Neural cell (in vitro differentiated cells): ENCODE results near the gene COL18A1. TPM values are rescaled to one million over a fixed set of nuclear protein-coding genes. Genes with fewer than 3 reads are reported as not detected.

Source experiments
- H2AFZ ChIP-seq: fragments of 200-600, 300-800 bp; sonication (generic), shearing (Covaris generic); 2 replicates; pipeline ENCODE4 v1.6.0; 2014; ENCODE audit warnings: low read depth, mild to moderate bottlenecking, antibody characterized with exemption, low read length, moderate library complexity
- H3F3A ChIP-seq: fragments of 200-600 bp; shearing (Covaris generic); 2 replicates; pipeline ENCODE4 v1.6.1; 2016; ENCODE audit warnings: mild to moderate bottlenecking, moderate library complexity, mixed read lengths, antibody characterized with exemption, low read length; ENCODE audit not compliant: insufficient read depth, poor library complexity, severe bottlenecking
- H3K27ac ChIP-seq: fragments of 200-600, 300-800 bp; sonication (generic), shearing (Covaris generic); 2 replicates; pipeline ENCODE4 v1.5.1; 2014; ENCODE audit warnings: mild to moderate bottlenecking, low read length, moderate library complexity
- H3K27me3 ChIP-seq: fragments of 300-800, 200-600 bp; sonication (generic), shearing (Covaris generic); 2 replicates; pipeline ENCODE4 v1.6.0; 2014; ENCODE audit warnings: mild to moderate bottlenecking, low read depth, low read length, moderate library complexity; ENCODE audit not compliant: insufficient read depth
- H3K36me3 ChIP-seq: fragments of 300-800, 200-600 bp; sonication (generic), shearing (Covaris generic); 2 replicates; pipeline ENCODE4 v1.5.1; 2014; ENCODE audit warnings: mild to moderate bottlenecking, antibody characterized with exemption, low read length, moderate library complexity; ENCODE audit not compliant: insufficient read depth
- H3K4me2 ChIP-seq: fragments of 300-800, 200-600 bp; sonication (generic), shearing (Covaris generic); 2 replicates; pipeline ENCODE4 v1.6.0; 2014; ENCODE audit warnings: mild to moderate bottlenecking, low read length
- H3K4me3 ChIP-seq: fragments of 300-800, 200-600 bp; sonication (generic), shearing (Covaris generic); 2 replicates; pipeline ENCODE4 v1.5.1; 2014; ENCODE audit warnings: mild to moderate bottlenecking, low read length, moderate library complexity
- H3K79me2 ChIP-seq: fragments of 200-600 bp; shearing (Covaris generic); replicated peaks from 2 replicates; pipeline ENCODE4 v1.6.0; 2014; ENCODE audit warnings: mild to moderate bottlenecking, low read length, moderate library complexity; ENCODE audit not compliant: insufficient read depth
- H3K9ac ChIP-seq: fragments of 300-800, 200-600 bp; sonication (generic), shearing (Covaris generic); 2 replicates; pipeline ENCODE4 v1.6.1; 2016; ENCODE audit warnings: mild to moderate bottlenecking, low read length, mixed read lengths
- H3K9me2 ChIP-seq: fragments of 200-600 bp; shearing (Covaris generic); 2 replicates; pipeline ENCODE4 v1.6.1; 2016; ENCODE audit warnings: mild to moderate bottlenecking, low read length, mixed read lengths; ENCODE audit not compliant: insufficient read depth
- H3K9me3 ChIP-seq: fragments of 200-600, 300-800 bp; sonication (generic), shearing (Covaris generic); 2 replicates; pipeline ENCODE4 v1.6.1; 2016; ENCODE audit warnings: mild to moderate bottlenecking, mixed run types, low read length, moderate library complexity, mixed read lengths
- H4K20me1 ChIP-seq: fragments of 200-600 bp; shearing (Covaris generic); 2 replicates; pipeline ENCODE4 v1.6.1; 2016; ENCODE audit warnings: mild to moderate bottlenecking, mixed run types; ENCODE audit not compliant: insufficient read depth
- CTCF ChIP-seq: fragments of 450-650 bp; IDR thresholded peaks from 2 replicates; pipeline ENCODE4 v1.5.1; 2014; ENCODE audit warnings: antibody characterized with exemption, mild to moderate bottlenecking, moderate library complexity; ENCODE audit not compliant: poor library complexity, severe bottlenecking
- EP300 ChIP-seq: fragments of 450-650 bp; conservative IDR thresholded peaks from 2 replicates; pipeline ENCODE4 v1.6.1; 2014; ENCODE audit warnings: antibody characterized with exemption, mild to moderate bottlenecking, moderate library complexity; ENCODE audit not compliant: poor library complexity, severe bottlenecking
- EZH2 ChIP-seq: fragments of 200-600, 300-800 bp; shearing (Covaris generic), sonication (generic); IDR thresholded peaks from 2 replicates; pipeline ENCODE4 v1.6.1; 2014; ENCODE audit warnings: antibody characterized with exemption, low read length, borderline replicate concordance, mild to moderate bottlenecking; ENCODE audit not compliant: insufficient read depth, poor library complexity, severe bottlenecking
- MXI1 ChIP-seq: fragments of 450-650 bp; conservative IDR thresholded peaks from 2 replicates; pipeline ENCODE4 v1.6.1; 2014; ENCODE audit warnings: antibody characterized with exemption, mild to moderate bottlenecking; ENCODE audit not compliant: poor library complexity, severe bottlenecking
- POLR2AphosphoS5 ChIP-seq: IDR thresholded peaks from 2 replicates; pipeline ENCODE4 v1.6.1; 2012
- RAD21 ChIP-seq: fragments of 450-650 bp; conservative IDR thresholded peaks from 2 replicates; pipeline ENCODE4 v1.6.1; 2014; ENCODE audit warnings: antibody characterized with exemption, mild to moderate bottlenecking, moderate library complexity
- REST ChIP-seq: IDR thresholded peaks from 2 replicates; pipeline ENCODE4 v1.6.1; 2012; ENCODE audit warnings: borderline replicate concordance
- SMC3 ChIP-seq: fragments of 450-650 bp; conservative IDR thresholded peaks from 2 replicates; pipeline ENCODE4 v1.6.1; 2014; ENCODE audit warnings: antibody characterized with exemption, mild to moderate bottlenecking, moderate library complexity; ENCODE audit not compliant: poor library complexity
- TAF1 ChIP-seq: IDR thresholded peaks from 2 replicates; pipeline ENCODE4 v1.6.1; 2012; ENCODE audit warnings: low read depth
- polyA plus RNA-seq: library from polyadenylated mRNA; depleted of rRNA; stranded (reverse); fragments of >200 nt; gene quantifications from 2 replicates; pipeline ENCODE4 v1.2.3, GENCODE V29; 2014

The COL18A1 gene
- polyA plus RNA-seq, 1 donor from 2014 or later = 2.5 TPM

GRCh38 chr21:45493401-45494001, 88.5 kb downstream of the COL18A1 start:
- H3K9me3 ChIP-seq = no peaks in the 10 kb centered on the region
- no peaks in the 10 kb centered on the region for H3F3A ChIP-seq
- H3K9me2 ChIP-seq = no peaks in the 10 kb centered on the region
- no peak overlapping the region for H3K27ac ChIP-seq
- no peaks in the 10 kb centered on the region for H3K36me3 ChIP-seq
- TF ChIP-seq EP300 (no peak), CTCF (no peak), RAD21 (no peak), SMC3 (no peak), MXI1 (no peak), TAF1 (no peak), REST (no peak), EZH2 (no peak), POLR2AphosphoS5 (no peak)
- no peaks in the 10 kb centered on the region for H3K27me3 ChIP-seq
- H3K4me2 ChIP-seq = no peak overlapping the region
- H3K9ac ChIP-seq = no peak overlapping the region
- H3K4me3 ChIP-seq = no peak overlapping the region
- no peaks in the 10 kb centered on the region for H3K79me2 ChIP-seq
- no peaks in the 10 kb centered on the region for H4K20me1 ChIP-seq
- no peak overlapping the region for H2AFZ ChIP-seq

GRCh38 chr21:45494135-45494850, 89.3 kb downstream of the COL18A1 start:
- Histone ChIP-seq H3K27me3 (no peaks in the 10 kb centered on the region), H3K4me3 (no peak overlapping the region), H3K79me2 (no peaks in the 10 kb centered on the region), H3K9ac (no peak overlapping the region), H2AFZ (no peak overlapping the region), H4K20me1 (no peaks in the 10 kb centered on the region), H3K9me3 (no peaks in the 10 kb centered on the region), H3K4me2 (no peak overlapping the region), H3K27ac (no peak overlapping the region), H3K9me2 (no peaks in the 10 kb centered on the region), H3K36me3 (no peaks in the 10 kb centered on the region), H3F3A (no peaks in the 10 kb centered on the region)
- TF ChIP-seq MXI1 = no peak
- TF ChIP-seq TAF1 = no peak
- TF ChIP-seq SMC3 = no peak
- no peak for TF ChIP-seq RAD21
- no peak for TF ChIP-seq REST
- no peak for TF ChIP-seq CTCF
- TF ChIP-seq POLR2AphosphoS5 = no peak
- no peak for TF ChIP-seq EP300
- TF ChIP-seq EZH2 = no peak
